GM12878 (cell line): ENCODE results near the gene GLT6D1. TPM values are rescaled to one million over a fixed set of nuclear protein-coding genes. Genes with fewer than 3 reads are reported as not detected.

Experiments
- ATAC-seq: fragments of 200-7000 bp; cut with Tn5 transposase; 3 replicates; pipeline ENCODE4 v1.9.1; 2020; ENCODE audit warnings: mild to moderate bottlenecking, moderate library complexity
- BruUV-seq: library from RNA; stranded (reverse); fragments of 400-500 nt; replicated peaks from 2 replicates; lab custom pipeline; 2021; lab: Mats Ljungman, UMichigan
- CTCF ChIA-PET: fragments of 300-600 bp; sonication (Branson Sonifier 250); formaldehyde crosslinking; extraction: SDS; loops from one replicate; lab custom pipeline; 2021; ENCODE audit warnings: inconsistent platforms; lab: Yijun Ruan, JAX
- POLR2A ChIA-PET: fragments of 350-600 bp; formaldehyde crosslinking; extraction: SDS; loops from one replicate; lab custom pipeline; 2021; ENCODE audit warnings: inconsistent platforms; lab: Charles Lee
- RAD21 ChIA-PET: fragments of 300-600 bp; sonication (Branson Sonifier 250); formaldehyde crosslinking; loops from one replicate; lab custom pipeline; 2023; ENCODE audit warnings: antibody characterized with exemption; ENCODE audit not compliant: unreplicated experiment; lab: Charles Lee
- SMC1A ChIA-PET: fragments of 300-600 bp; sonication (Branson Sonifier 250); formaldehyde crosslinking; loops from one replicate; lab custom pipeline; 2023; ENCODE audit not compliant: unreplicated experiment, uncharacterized antibody; lab: Charles Lee
- DNase-seq: peaks from one replicate; pipeline ENCODE4 v3.0.0-alpha.2; 2011; ENCODE audit warnings: low read depth, low spot score
- FAIRE-seq: peaks from 3 replicates; lab custom pipeline; 2011; peaks lifted over from hg19 to GRCh38; lab: Jason Lieb, UNC
- H2AFZ ChIP-seq: 2 replicates; pipeline ENCODE4 v1.6.0; 2011; ENCODE audit warnings: low read depth, low read length, control low read depth; ENCODE audit not compliant: control insufficient read depth
- H3K27ac ChIP-seq: 2 replicates; pipeline ENCODE4 v1.5.1; 2011; ENCODE audit warnings: control low read depth; ENCODE audit not compliant: control insufficient read depth, insufficient read depth
- H3K27me3 ChIP-seq, 2 experiments: replicated peaks in 1 of 2; 2 replicates each; pipeline versions ENCODE4 v1.6.0 to v1.6.1; 2011; ENCODE audit warnings: low read length in 1 of 2; ENCODE audit not compliant: control insufficient read depth in 2 of 2, insufficient read depth in 2 of 2
- H3K36me3 ChIP-seq, 2 experiments: 2 replicates each; pipeline ENCODE4 v1.5.1; 2011; ENCODE audit warnings: low read length in 1 of 2; ENCODE audit not compliant: control insufficient read depth in 2 of 2, insufficient read depth in 2 of 2
- H3K4me1 ChIP-seq: 2 replicates; pipeline ENCODE4 v1.6.1; 2011; ENCODE audit warnings: mild to moderate bottlenecking, low read length, moderate library complexity, mixed read lengths; ENCODE audit not compliant: control insufficient read depth, insufficient read depth
- H3K4me2 ChIP-seq: 2 replicates; pipeline ENCODE4 v1.6.0; 2011; ENCODE audit warnings: control low read depth; ENCODE audit not compliant: control insufficient read depth, insufficient read depth
- H3K4me3 ChIP-seq: fragments of 200-600 bp; sonication (generic); 2 replicates; pipeline ENCODE4 v1.5.1; 2016
- H3K79me2 ChIP-seq: 2 replicates; pipeline ENCODE4 v1.6.0; 2011; ENCODE audit warnings: low read length; ENCODE audit not compliant: control insufficient read depth, insufficient read depth
- H3K9ac ChIP-seq: 2 replicates; pipeline ENCODE4 v1.8.0; 2011; ENCODE audit warnings: low read length, control low read depth, mixed read lengths; ENCODE audit not compliant: control insufficient read depth, insufficient read depth
- H3K9me3 ChIP-seq: replicated peaks from 3 replicates; pipeline ENCODE4 v1.5.1; 2011; ENCODE audit warnings: mild to moderate bottlenecking, low read length; ENCODE audit not compliant: control insufficient read depth, insufficient read depth
- H4K20me1 ChIP-seq: 2 replicates; pipeline ENCODE4 v1.6.0; 2011; ENCODE audit not compliant: control insufficient read depth, insufficient read depth
- KLF5 ChIP-seq: fragments of 450-650 bp; IDR thresholded peaks from 2 replicates; pipeline ENCODE4 v1.6.1; 2014; ENCODE audit warnings: mild to moderate bottlenecking; ENCODE audit not compliant: partially characterized antibody
- NR2F1 ChIP-seq: fragments of 450-650 bp; conservative IDR thresholded peaks from 2 replicates; pipeline ENCODE4 v1.6.1; 2017; ENCODE audit warnings: mild to moderate bottlenecking
- STAT1 ChIP-seq: fragments of 450-650 bp; conservative IDR thresholded peaks from 2 replicates; pipeline ENCODE4 v1.6.1; 2014; ENCODE audit warnings: antibody characterized with exemption, mild to moderate bottlenecking
- WGBS: methylation state at CpG from one replicate; pipeline ENCODE4 v1.1.6; 2016; ENCODE audit warnings: low lambda C conversion rate; ENCODE audit not compliant: insufficient replicate concordance, insufficient coverage; ENCODE audit errors: missing lambda C conversion rate; 5-methylcytosine and 5-hydroxymethylcytosine counted together
- in situ Hi-C: fragments of 300-500 bp; cut with MboI; formaldehyde crosslinking; loops from 9 replicates; pipeline ENCODE4 v1.14.3; 2018; ENCODE audit warnings: mixed read lengths
- intact Hi-C: fragments of 100-400 bp; cut with micrococcal nuclease; formaldehyde crosslinking; loops from one replicate; pipeline ENCODE4 v1.14.2; 2022; ENCODE audit not compliant: unreplicated experiment
- polyA plus RNA-seq, 11 experiments: library from polyadenylated mRNA; depleted of rRNA in 4 of 11; unstranded in 6 of 11; stranded (reverse) in 5 of 11; fragments of >200 nt; fragmentation: Nextera tagmentation in 4 of 11; fragmentation: Illumina TruSeq in 1 of 11; extraction: Ambion mirVana in 4 of 11; extraction: Trizol in 1 of 11; gene quantifications; 1 replicate in 1 of 11; 2 replicates in 10 of 11; pipeline versions ENCODE4 v1.2.1 to v1.2.3, GENCODE V29; 2011 to 2016; ENCODE audit warnings: inconsistent platforms in 2 of 11, missing spikeins in 2 of 11, low read depth in 1 of 11
- total RNA-seq, 4 experiments: library from RNA; depleted of rRNA in 3 of 4; stranded (reverse); fragments of >200 nt in 3 of 4; fragmentation: Illumina TruSeq in 1 of 4; extraction: Trizol in 1 of 4; gene quantifications; 2 replicates each; pipeline versions ENCODE4 v1.2.1 to v1.2.3, GENCODE V29; 2013 to 2021
- TF ChIP-seq, protein P1 (sequence below): fragments of 450-650 bp; formaldehyde crosslinking; IDR thresholded peaks from 2 replicates; pipeline ENCODE4 v1.5.0; 2022; ENCODE audit warnings: mild to moderate bottlenecking, missing genetic modification characterization
- TF ChIP-seq, protein P2 (sequence below): IDR thresholded peaks from 2 replicates; pipeline ENCODE4 v1.6.1; 2012; ENCODE audit warnings: low read length, inconsistent platforms
- TF ChIP-seq, protein P3 (sequence below): IDR thresholded peaks from 2 replicates; pipeline ENCODE4 v1.6.1; 2011; ENCODE audit warnings: low read depth, mild to moderate bottlenecking, low read length, moderate library complexity, borderline replicate concordance; ENCODE audit errors: extremely low read depth
- TF ChIP-seq, protein P4 (sequence below): fragments of 150-350 bp; IDR thresholded peaks from 2 replicates; pipeline ENCODE4 v1.6.1; 2016; ENCODE audit warnings: low read depth, low read length

The GLT6D1 gene
- total and polyA plus RNA-seq, 10 of the 15 experiments (the other 5 are each of a cell fraction or from before 2014, with no cell fraction given) = not detected

DNA sequence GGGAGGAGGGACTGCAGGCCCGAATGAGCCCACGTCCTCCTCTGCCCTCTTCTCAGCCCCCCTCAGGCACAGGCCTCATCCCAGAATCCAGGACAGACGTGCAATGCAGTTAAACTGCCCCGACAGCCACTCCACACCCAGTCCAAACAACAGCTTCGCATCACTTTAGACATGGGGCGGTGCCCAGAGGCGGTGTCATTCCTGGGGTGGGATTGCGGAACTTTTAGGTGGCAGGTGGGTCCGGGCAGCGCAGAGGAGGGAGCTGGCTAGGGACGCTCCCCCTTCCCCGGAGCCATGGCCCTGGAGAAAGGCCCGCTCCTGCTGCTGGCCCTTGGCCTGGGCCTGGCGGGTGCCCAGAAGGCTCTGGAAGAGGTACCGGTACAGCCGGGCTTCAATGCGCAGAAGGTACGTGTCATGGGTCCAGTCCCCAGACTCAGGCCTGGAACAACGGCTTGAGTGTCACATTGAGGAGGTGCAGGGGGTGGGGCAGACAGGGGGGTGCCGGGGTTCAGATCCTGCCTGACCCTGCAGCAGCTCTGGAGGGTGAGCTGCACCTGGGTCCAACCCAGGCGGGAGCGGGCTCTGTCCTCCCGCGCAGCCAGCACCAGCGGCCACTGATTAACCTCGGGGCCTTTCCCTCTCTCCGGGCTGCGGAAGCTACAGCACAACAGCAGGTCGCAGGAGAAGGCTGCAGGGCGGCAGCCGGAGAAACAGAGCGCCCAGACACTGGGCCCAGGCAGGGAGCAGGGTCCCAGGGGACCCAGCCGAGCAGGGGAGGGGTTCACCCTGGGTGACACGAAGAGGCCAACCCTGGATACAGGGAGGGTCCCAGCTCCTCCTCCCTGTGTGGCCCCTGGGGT lies 25.2 kb downstream of the GLT6D1 start:
- Histone ChIP-seq H3K9ac (no peak overlapping the region), H3K27ac (no peak overlapping the region), H2AFZ (no peak overlapping the region), H3K4me3 (no peak overlapping the region), H4K20me1 (no peaks in the 10 kb centered on the region), H3K27me3 (no peaks in the 10 kb centered on the region; a peak in 1 of 4 replicates), H3K4me2 (no peak overlapping the region), H3K9me3 (no peaks in the 10 kb centered on the region)
- WGBS = 54% methylated on average over 32 of the region's 34 CpGs
- intact Hi-C loops = no loop called here
- DNase-seq = no peak
- ATAC-seq = no peak
- ChIA-PET CTCF (no interaction called here), SMC1A (no interaction called here), POLR2A (no interaction called here), RAD21 (no interaction called here)
- BruUV-seq = no TSS peak
- in situ Hi-C loops = no loop called here
- TF ChIP-seq, protein P1, sequence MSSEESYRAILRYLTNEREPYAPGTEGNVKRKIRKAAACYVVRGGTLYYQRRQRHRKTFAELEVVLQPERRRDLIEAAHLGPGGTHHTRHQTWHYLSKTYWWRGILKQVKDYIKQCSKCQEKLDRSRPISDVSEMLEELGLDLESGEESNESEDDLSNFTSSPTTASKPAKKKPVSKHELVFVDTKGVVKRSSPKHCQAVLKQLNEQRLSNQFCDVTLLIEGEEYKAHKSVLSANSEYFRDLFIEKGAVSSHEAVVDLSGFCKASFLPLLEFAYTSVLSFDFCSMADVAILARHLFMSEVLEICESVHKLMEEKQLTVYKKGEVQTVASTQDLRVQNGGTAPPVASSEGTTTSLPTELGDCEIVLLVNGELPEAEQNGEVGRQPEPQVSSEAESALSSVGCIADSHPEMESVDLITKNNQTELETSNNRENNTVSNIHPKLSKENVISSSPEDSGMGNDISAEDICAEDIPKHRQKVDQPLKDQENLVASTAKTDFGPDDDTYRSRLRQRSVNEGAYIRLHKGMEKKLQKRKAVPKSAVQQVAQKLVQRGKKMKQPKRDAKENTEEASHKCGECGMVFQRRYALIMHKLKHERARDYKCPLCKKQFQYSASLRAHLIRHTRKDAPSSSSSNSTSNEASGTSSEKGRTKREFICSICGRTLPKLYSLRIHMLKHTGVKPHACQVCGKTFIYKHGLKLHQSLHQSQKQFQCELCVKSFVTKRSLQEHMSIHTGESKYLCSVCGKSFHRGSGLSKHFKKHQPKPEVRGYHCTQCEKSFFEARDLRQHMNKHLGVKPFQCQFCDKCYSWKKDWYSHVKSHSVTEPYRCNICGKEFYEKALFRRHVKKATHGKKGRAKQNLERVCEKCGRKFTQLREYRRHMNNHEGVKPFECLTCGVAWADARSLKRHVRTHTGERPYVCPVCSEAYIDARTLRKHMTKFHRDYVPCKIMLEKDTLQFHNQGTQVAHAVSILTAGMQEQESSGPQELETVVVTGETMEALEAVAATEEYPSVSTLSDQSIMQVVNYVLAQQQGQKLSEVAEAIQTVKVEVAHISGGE (CRISPR knock-in tag) = no peak
- TF ChIP-seq, protein P2, sequence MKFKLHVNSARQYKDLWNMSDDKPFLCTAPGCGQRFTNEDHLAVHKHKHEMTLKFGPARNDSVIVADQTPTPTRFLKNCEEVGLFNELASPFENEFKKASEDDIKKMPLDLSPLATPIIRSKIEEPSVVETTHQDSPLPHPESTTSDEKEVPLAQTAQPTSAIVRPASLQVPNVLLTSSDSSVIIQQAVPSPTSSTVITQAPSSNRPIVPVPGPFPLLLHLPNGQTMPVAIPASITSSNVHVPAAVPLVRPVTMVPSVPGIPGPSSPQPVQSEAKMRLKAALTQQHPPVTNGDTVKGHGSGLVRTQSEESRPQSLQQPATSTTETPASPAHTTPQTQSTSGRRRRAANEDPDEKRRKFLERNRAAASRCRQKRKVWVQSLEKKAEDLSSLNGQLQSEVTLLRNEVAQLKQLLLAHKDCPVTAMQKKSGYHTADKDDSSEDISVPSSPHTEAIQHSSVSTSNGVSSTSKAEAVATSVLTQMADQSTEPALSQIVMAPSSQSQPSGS = no peak
- TF ChIP-seq STAT1 (no peak), NR2F1 (no peak), KLF5 (no peak)
- TF ChIP-seq, protein P3, sequence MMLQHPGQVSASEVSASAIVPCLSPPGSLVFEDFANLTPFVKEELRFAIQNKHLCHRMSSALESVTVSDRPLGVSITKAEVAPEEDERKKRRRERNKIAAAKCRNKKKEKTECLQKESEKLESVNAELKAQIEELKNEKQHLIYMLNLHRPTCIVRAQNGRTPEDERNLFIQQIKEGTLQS = no peak
- TF ChIP-seq, protein P4, sequence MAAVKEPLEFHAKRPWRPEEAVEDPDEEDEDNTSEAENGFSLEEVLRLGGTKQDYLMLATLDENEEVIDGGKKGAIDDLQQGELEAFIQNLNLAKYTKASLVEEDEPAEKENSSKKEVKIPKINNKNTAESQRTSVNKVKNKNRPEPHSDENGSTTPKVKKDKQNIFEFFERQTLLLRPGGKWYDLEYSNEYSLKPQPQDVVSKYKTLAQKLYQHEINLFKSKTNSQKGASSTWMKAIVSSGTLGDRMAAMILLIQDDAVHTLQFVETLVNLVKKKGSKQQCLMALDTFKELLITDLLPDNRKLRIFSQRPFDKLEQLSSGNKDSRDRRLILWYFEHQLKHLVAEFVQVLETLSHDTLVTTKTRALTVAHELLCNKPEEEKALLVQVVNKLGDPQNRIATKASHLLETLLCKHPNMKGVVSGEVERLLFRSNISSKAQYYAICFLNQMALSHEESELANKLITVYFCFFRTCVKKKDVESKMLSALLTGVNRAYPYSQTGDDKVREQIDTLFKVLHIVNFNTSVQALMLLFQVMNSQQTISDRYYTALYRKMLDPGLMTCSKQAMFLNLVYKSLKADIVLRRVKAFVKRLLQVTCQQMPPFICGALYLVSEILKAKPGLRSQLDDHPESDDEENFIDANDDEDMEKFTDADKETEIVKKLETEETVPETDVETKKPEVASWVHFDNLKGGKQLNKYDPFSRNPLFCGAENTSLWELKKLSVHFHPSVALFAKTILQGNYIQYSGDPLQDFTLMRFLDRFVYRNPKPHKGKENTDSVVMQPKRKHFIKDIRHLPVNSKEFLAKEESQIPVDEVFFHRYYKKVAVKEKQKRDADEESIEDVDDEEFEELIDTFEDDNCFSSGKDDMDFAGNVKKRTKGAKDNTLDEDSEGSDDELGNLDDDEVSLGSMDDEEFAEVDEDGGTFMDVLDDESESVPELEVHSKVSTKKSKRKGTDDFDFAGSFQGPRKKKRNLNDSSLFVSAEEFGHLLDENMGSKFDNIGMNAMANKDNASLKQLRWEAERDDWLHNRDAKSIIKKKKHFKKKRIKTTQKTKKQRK = no peak
- TF ChIP-seq, all 136 proteins: peak for 0
- H3K4me1 ChIP-seq = no peaks in the 10 kb centered on the region
- no peaks in the 10 kb centered on the region for H3K79me2 ChIP-seq
- no peak for FAIRE-seq
- H3K36me3 ChIP-seq = no peaks in the 10 kb centered on the region
